Stimulated activated naive CD4-positive, alpha-beta T cell (primary cell): ENCODE data around the gene SF3A1.

ENCODE experiments used
- DNase-seq, 6 experiments: peaks; one replicate each; lab custom pipeline; 2025; lab: John Stamatoyannopoulos, UW

Gene SF3A1

DNA sequence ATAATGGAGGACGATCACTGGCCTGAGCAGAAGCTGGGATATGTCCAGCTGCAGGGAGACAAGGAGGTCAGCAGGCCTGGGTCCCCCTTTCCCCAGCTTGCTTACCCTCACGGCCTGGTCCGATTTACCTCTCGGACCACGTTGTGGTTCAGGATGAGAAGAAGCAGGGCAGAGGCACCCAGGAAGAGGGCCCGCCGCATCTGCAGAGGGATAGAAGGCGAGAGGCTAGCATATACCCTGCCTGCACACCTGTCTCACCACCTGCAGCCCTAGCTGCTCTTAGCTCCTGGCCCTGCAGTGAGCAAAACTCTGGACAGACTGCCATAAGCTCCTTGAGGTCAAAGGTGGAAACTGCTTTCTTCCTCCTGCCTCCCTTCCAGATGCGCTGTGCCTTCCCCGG is 29.2 kb upstream of the SF3A1 start:
- no peak for DNase-seq

GRCh38 chr22:30383061-30383460 is 26.4 kb upstream of the SF3A1 start:
- no peak for DNase-seq

DNA sequence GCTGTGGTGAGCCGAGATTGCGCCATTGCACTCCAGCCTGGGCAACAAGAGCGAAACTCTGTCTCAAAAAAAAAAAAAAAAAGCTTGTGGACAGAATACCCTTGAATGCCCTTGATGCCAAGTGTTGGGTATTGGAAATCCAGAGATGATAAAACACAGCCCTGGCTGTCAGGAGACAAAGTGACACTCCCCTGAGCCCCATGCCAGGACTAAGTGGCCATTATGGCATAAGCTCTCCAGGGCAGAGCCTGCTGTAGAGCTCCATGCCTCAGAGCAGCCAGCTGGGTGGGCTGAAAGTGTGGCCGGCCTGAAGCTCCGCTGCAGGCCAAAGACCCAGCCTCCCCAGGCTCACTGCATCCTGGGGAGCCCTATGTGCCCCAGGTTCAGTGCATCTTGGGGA is 25.6 kb upstream of the SF3A1 start:
- DNase-seq = no peak

- no peak for DNase-seq
Observed at GRCh38 chr22:30381264-30381663, 24.6 kb upstream of the SF3A1 start.

GRCh38 chr22:30380011-30380410 is 23.3 kb upstream of the SF3A1 start:
- DNase-seq = no peak

DNA sequence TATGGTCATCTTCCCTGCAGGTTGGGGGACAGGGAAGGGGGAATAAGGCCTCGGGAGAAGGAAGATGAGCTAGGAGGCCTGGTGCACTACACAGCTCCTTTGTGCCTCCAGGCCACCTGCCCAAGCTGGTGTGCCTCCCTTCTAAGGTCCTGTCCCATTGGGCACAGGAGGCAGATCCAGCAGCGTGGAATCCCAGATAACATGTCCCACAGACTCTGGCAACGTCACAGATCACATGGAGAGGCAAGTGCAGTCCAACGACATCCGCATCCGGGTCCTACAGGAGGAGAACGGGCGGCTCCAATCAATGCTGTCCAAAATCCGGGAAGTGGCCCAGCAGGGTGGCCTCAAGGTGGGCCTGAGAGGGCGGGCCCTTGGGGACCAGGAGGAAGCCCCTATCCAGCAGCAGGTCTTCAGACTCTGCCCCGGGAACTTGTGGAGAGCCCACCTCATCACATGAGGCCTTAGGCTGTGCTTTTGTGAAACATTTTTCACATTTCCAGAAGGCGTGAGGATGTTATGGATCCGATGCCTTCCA is 18.7 kb upstream of the SF3A1 start:
- no peak for DNase-seq

DNA sequence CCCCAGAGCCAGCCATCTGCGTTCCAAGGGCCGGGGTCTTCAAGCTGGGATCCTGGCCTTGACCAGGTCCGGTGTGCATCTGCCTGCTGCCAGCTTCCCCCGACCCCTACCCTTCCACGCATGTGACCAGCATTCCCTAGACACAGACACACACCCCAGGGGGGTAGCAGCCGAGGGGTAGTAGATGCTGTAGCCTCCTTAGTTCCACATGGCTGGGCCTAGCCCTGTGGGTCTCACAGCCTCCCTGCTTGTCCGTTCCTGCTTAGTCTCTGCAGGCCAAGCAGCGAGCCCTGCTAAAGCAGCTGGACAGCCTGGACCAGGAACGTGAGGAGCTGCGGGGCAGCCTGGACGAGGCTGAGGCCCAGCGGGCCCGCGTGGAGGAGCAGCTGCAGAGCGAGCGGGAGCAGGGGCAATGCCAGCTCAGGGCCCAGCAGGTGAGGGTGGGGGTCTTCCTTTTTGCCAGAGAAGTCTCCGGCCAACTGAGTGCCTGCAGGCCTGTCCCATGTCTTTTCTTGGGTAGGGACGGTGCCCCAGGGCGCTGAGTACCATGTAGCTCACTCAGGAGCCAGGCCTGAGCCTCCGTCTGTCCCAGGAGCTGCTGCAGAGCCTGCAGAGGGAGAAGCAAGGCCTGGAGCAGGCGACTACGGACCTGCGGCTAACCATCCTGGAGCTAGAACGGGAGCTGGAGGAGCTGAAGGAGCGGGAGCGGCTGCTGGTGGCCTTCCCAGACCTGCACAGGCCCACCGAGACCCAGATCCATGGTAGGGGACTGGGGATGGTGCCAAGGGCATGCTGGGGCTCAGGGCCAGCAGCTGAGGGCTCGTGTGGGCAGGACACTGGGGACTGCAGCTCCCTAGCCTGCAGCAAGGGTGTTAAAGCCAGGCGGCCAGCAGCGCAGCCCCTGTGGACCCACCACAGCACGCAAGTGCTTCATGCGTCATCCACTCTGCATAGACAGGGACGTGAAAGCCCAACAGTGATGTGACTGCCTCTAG is 16.9 kb upstream of the SF3A1 start:
- no peak for DNase-seq

DNA sequence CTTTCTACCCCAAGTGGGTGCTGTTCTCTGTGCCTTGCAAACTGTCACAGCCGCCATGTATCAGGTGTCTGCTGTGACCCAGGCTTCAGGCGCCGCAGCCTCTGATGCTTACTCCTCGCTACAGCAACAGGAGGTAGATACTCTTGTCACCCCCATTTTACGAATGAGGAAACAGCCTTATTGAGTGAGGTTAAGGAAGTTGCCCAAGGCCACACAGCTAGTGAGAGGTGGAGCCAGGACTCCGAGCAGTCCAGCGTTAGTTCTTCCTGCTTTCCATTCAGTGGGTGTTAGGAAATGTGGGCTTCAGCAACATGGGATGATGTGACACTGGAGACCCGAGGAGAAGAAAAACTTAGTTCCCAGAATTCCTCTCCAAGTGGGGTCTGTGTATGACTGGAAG is 16.2 kb upstream of the SF3A1 start:
- DNase-seq = no peak

- DNase-seq = no peak
Observed at GRCh38 chr22:30371981-30372380, 15.3 kb upstream of the SF3A1 start.

DNA sequence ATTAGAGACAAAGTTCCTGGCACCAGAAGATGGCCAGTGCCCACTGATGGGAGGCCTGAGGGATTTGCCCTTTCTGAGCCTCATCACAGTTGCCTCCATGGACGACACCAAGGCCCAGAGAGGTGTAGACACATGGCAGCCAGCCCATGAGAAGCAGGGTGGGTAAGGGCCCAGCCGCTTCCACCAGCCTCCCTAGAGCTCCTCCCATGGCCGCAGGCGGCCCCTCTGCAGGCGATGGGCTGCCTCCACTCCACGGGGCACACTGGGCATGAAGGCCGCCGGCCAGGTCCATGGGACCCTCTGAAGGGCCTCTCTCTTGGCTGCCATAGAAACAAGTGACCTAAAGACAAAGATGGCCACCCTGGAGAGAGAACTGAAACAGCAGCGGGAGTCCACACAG is 14.6 kb upstream of the SF3A1 start:
- DNase-seq = no peak

DNA sequence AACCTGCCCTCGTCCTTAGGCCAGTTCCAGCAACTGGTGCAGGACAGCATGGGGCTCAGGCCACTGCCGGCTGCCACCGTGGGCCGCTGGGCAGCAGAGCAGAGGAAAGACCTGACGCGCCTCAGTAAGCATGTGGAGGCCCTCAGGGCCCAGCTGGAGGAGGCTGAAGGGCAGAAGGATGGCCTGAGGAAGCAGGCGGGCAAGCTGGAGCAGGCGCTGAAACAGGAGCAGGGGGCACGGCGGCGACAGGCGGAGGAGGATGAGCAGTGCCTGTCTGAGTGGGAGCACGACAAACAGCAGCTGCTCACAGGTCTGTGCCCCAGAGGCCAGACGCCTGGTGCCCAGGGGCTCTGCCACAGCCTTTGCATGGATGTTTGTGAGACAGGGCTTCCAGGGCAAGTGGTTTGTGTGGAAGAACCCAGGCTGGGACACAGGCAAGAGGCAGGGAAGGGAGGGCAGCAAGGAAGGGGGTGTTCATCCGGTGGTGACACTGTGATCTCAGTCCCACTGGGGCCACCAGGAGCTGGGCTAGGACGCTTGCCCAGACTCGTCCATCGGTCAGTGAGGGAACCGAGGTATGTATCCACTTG is 14.0 kb upstream of the SF3A1 start:
- DNase-seq = no peak

DNA sequence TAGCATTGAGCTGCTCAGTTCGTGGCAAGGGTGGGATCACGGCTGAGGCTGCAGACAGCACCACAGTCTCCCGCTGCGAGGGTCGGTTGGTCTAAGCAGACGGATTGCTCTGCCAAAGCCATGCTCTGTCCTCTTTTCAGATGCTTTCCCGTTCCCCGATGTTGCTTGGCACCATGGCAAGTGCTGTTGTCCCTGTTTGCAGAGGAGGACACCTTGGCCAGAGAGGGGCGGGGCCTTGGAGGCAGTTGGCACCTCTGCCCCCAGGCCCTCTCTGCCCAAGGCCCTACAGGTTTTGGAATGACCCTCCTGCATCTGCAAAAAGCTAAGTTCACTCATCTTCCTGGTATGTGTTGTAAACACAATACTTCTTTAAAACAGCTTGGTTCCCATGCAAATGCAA is 11.7 kb upstream of the SF3A1 start:
- no peak for DNase-seq

DNA sequence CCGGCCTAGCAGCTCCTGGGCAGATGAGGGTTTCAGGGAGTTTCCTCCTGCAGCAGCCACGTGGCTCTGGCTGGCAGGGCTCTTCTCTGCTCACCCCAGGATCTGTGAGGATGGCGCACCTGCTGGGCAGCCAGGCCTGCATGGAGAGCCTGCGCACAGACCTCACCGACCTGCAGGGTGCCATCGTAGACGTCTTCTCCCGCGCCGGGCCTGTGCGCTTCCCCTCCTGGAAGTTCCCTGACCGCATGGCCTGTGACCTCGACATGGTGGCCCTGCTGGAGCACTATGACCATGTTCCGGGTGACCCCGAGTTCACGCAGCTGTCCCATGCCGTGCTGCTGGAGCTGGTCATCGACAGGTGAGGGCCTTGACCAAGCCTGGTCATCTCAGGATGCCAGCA is 9.2 kb upstream of the SF3A1 start:
- DNase-seq = no peak

- DNase-seq = no peak
Observed at GRCh38 chr22:30362651-30363281, 6.1 kb upstream of the SF3A1 start.

GRCh38 chr22:30361916-30362650 is 5.4 kb upstream of the SF3A1 start:
- no peak for DNase-seq

DNA sequence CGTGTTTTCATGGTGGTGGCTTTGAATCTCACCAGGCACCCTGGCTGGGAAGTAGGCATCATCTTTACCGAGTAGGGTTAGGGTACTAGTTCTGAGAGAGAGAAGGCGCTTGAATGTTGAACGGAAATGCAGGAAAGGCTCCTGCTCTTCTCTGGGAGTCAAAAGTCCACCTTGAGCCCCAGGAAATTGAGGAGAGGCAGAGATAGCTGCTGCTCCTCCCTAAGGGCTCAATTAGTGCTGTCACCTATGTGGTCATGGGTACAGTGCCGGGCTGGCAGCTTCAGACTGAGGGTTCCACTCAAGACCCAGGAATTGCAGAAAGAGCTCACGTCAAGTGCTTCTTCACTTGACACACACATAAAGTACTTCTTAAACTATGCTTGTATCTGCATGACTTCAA is 1.8 kb upstream of the SF3A1 start:
- no peak for DNase-seq

- no peak for DNase-seq
Observed at GRCh38 chr22:30357650-30358215, 1.0 kb upstream of the SF3A1 start.

GRCh38 chr22:30357236-30357570 is 509 bp upstream of the SF3A1 start:
- peak in 5 of 6 experiments; percentile 42 to 66 (median 52) for DNase-seq

- DNase-seq = no peak
Observed at GRCh38 chr22:30354644-30355043, 2.0 kb downstream of the SF3A1 start.

DNA sequence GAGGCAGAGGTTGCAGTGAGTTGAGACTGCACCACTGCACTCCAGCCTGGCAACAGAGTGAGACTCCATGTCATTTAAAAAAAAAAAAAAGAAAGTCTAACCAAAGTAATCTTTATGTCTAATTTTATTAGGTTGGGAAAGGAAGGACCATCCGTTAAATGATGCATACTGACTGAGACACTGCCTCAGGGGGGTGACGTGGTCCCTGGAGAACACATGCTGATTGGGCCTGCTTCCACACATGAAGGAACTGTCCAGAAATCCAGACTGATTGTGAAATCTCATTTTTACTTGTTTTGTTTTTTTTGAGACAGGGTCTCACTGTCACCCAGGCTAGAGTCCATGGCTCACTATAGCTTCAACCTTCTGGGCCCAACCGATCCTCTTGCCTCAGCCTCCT is 5.5 kb downstream of the SF3A1 start:
- DNase-seq = no peak

- no peak for DNase-seq
Observed at GRCh38 chr22:30348809-30349208, 7.9 kb downstream of the SF3A1 start.

GRCh38 chr22:30348404-30348803 is 8.3 kb downstream of the SF3A1 start:
- no peak for DNase-seq
